Measurements from ENCODE around the gene SLC11A1. TPM values are rescaled to one million over a fixed set of nuclear protein-coding genes. Genes with fewer than 3 reads are reported as not detected.

Gene SLC11A1
- total and polyA plus RNA-seq, 2 experiments from 2014 or later: 0.31 TPM; not detected in 1

DNA sequence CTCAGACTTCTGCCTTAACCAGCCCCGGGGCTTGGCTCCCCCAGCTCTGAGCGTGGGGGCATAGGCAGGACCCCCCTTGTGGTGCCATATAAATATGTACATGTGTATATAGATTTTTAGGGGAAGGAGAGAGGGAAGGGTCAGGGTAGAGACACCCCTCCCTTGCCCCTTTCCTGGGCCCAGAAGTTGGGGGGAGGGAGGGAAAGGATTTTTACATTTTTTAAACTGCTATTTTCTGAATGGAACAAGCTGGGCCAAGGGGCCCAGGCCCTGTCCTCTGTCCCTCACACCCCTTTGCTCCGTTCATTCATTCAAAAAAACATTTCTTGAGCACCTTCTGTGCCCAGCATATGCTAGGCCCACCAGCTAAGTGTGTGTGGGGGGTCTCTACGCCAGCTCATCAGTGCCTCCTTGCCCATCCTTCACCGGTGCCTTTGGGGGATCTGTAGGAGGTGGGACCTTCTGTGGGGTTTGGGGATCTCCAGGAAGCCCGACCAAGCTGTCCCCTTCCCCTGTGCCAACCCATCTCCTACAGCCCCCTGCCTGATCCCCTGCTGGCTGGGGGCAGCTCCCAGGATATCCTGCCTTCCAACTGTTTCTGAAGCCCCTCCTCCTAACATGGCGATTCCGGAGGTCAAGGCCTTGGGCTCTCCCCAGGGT, 23.1 kb downstream of the SLC11A1 start:
- peak overlapping the region; percentile 94 for H3K4me2 ChIP-seq
- Mint-ChIP-seq H3K27ac (peak overlapping the region; percentile 96), H3K27me3 (ENCODE audit: insufficient read depth, low read depth, poor library complexity) (peaks cover 11% of the 10 kb centered on the region), H3K4me3 (peak overlapping the region; percentile 81), H3K9me3 (no peaks in the 10 kb centered on the region), H3K36me3 (ENCODE audit: low read depth) (peaks cover 12% of the 10 kb centered on the region), H3K4me1 (peaks cover 22% of the 10 kb centered on the region)
- H3K36me3 ChIP-seq (ENCODE audit: insufficient read depth): no peaks in the 10 kb centered on the region
- no peaks in the 10 kb centered on the region for H4K20me1 ChIP-seq (replicated peaks; ENCODE audit: insufficient read depth)
- H3K27ac ChIP-seq (ENCODE audit: low read depth): peak overlapping the region; percentile 99
- ATAC-seq: peak; percentile 15
- H3K27me3 ChIP-seq (ENCODE audit: insufficient read depth): no peaks in the 10 kb centered on the region
- DNase-seq (ENCODE audit: low spot score): no peak
- H3K79me2 ChIP-seq (replicated peaks; ENCODE audit: insufficient read depth): no peaks in the 10 kb centered on the region
- H2AFZ ChIP-seq: peak overlapping the region; percentile 97
- peak overlapping the region; percentile 82 for H3K4me3 ChIP-seq
- no peaks in the 10 kb centered on the region for H3K9me2 ChIP-seq (ENCODE audit: insufficient read depth)
- peaks cover 17% of the 10 kb centered on the region for H3F3A ChIP-seq (replicated peaks; ENCODE audit: low read depth)
- TF ChIP-seq ZNF331 (CRISPR knock-in tag; IDR thresholded peaks at IDR 0.05; ENCODE audit: low read depth): no peak
- TF ChIP-seq ZNF114 (CRISPR knock-in tag; IDR thresholded peaks at IDR 0.05): no peak
- no peak for TF ChIP-seq EZH2 (IDR thresholded peaks at IDR 0.05; ENCODE audit: low read depth, unreplicated experiment)
- TF ChIP-seq POLR2AphosphoS5 (IDR thresholded peaks at IDR 0.05; ENCODE audit: low read depth): no peak
- no peak for TF ChIP-seq JUNB (IDR thresholded peaks at IDR 0.05; ENCODE audit: unreplicated experiment)
- TF ChIP-seq, protein P1, sequence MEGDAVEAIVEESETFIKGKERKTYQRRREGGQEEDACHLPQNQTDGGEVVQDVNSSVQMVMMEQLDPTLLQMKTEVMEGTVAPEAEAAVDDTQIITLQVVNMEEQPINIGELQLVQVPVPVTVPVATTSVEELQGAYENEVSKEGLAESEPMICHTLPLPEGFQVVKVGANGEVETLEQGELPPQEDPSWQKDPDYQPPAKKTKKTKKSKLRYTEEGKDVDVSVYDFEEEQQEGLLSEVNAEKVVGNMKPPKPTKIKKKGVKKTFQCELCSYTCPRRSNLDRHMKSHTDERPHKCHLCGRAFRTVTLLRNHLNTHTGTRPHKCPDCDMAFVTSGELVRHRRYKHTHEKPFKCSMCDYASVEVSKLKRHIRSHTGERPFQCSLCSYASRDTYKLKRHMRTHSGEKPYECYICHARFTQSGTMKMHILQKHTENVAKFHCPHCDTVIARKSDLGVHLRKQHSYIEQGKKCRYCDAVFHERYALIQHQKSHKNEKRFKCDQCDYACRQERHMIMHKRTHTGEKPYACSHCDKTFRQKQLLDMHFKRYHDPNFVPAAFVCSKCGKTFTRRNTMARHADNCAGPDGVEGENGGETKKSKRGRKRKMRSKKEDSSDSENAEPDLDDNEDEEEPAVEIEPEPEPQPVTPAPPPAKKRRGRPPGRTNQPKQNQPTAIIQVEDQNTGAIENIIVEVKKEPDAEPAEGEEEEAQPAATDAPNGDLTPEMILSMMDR (conservative IDR thresholded peaks at IDR 0.05; ENCODE audit: low read depth in 2 of 2): no peak
- TF ChIP-seq, protein P2, sequence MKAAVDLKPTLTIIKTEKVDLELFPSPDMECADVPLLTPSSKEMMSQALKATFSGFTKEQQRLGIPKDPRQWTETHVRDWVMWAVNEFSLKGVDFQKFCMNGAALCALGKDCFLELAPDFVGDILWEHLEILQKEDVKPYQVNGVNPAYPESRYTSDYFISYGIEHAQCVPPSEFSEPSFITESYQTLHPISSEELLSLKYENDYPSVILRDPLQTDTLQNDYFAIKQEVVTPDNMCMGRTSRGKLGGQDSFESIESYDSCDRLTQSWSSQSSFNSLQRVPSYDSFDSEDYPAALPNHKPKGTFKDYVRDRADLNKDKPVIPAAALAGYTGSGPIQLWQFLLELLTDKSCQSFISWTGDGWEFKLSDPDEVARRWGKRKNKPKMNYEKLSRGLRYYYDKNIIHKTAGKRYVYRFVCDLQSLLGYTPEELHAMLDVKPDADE (IDR thresholded peaks at IDR 0.05): no peak
- TF ChIP-seq, protein P3, sequence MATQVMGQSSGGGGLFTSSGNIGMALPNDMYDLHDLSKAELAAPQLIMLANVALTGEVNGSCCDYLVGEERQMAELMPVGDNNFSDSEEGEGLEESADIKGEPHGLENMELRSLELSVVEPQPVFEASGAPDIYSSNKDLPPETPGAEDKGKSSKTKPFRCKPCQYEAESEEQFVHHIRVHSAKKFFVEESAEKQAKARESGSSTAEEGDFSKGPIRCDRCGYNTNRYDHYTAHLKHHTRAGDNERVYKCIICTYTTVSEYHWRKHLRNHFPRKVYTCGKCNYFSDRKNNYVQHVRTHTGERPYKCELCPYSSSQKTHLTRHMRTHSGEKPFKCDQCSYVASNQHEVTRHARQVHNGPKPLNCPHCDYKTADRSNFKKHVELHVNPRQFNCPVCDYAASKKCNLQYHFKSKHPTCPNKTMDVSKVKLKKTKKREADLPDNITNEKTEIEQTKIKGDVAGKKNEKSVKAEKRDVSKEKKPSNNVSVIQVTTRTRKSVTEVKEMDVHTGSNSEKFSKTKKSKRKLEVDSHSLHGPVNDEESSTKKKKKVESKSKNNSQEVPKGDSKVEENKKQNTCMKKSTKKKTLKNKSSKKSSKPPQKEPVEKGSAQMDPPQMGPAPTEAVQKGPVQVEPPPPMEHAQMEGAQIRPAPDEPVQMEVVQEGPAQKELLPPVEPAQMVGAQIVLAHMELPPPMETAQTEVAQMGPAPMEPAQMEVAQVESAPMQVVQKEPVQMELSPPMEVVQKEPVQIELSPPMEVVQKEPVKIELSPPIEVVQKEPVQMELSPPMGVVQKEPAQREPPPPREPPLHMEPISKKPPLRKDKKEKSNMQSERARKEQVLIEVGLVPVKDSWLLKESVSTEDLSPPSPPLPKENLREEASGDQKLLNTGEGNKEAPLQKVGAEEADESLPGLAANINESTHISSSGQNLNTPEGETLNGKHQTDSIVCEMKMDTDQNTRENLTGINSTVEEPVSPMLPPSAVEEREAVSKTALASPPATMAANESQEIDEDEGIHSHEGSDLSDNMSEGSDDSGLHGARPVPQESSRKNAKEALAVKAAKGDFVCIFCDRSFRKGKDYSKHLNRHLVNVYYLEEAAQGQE (IDR thresholded peaks at IDR 0.05; ENCODE audit: unreplicated experiment): no peak
- no peak for TF ChIP-seq NANOG (IDR thresholded peaks at IDR 0.05; ENCODE audit: borderline replicate concordance)
- H3K4me1 ChIP-seq (ENCODE audit: insufficient read depth): peaks cover 27% of the 10 kb centered on the region

Measured in GM23338 (cell line).